HCT116 (cell line): ENCODE measurements around the gene TIAM2. TPM values are rescaled to one million over a fixed set of nuclear protein-coding genes. Genes with fewer than 3 reads are reported as not detected.

Experiments used
- ATAC-seq: fragments of 200-7000 bp; cut with Tn5 transposase; 2 replicates; pipeline ENCODE4 v1.9.1; 2020; ENCODE audit warnings: mild to moderate bottlenecking, moderate library complexity
- BruUV-seq: library from RNA; stranded (reverse); fragments of 400-500 nt; replicated peaks from 2 replicates; lab custom pipeline; 2021; lab: Mats Ljungman, UMichigan
- CTCF ChIA-PET: fragments of 300-600 bp; sonication (Branson Sonifier 250); formaldehyde crosslinking; loops from one replicate; lab custom pipeline; 2021; ENCODE audit warnings: antibody characterized with exemption; lab: Charles Lee
- POLR2A ChIA-PET: fragments of 300-600, 350-600 bp; sonication (Branson Sonifier 250); formaldehyde crosslinking; loops from one replicate; lab custom pipeline; 2021; ENCODE audit warnings: antibody characterized with exemption; lab: Charles Lee
- RAD21 ChIA-PET, 2 experiments: fragments of 300-600 bp; sonication (Branson Sonifier 250); formaldehyde crosslinking; loops; one replicate each; lab custom pipeline; 2023; ENCODE audit warnings: low total read pairs in 2 of 2; ENCODE audit not compliant: uncharacterized antibody in 2 of 2, unreplicated experiment in 2 of 2, low non-redundant PET in 1 of 2; lab: Charles Lee
- DNase-seq: peaks from one replicate; pipeline ENCODE4 v3.0.0-alpha.2; 2010; ENCODE audit warnings: low read depth, low spot score
- H2AFZ ChIP-seq: fragments of 200-600 bp; shearing (Covaris generic), sonication (generic); 2 replicates; pipeline ENCODE4 v1.6.1; 2017; ENCODE audit warnings: low read depth, mixed run types, mixed read lengths, antibody characterized with exemption, low read length; ENCODE audit not compliant: poor library complexity, severe bottlenecking
- H3K27ac ChIP-seq: 2 replicates; pipeline ENCODE4 v1.5.1; 2012; ENCODE audit warnings: low read depth, low read length
- H3K27me3 ChIP-seq: fragments of 200-600 bp; sonication (generic); 2 replicates; pipeline ENCODE4 v1.6.1; 2016; ENCODE audit warnings: mixed run types, low read length, mixed read lengths; ENCODE audit not compliant: insufficient read depth
- H3K36me3 ChIP-seq, 2 experiments: fragments of 200-500 bp in 1 of 2; fragments of 200-600 bp in 1 of 2; sonication (Bioruptor generic) in 1 of 2; sonication (generic) in 1 of 2; 2 replicates each; pipeline versions ENCODE4 v1.5.1 to v1.6.1; 2014 to 2016; ENCODE audit warnings: low read length in 2 of 2, inconsistent platforms in 1 of 2, mixed read lengths in 1 of 2, mixed run types in 1 of 2; ENCODE audit not compliant: insufficient read depth in 2 of 2, control insufficient read depth in 1 of 2
- H3K4me1 ChIP-seq, 2 experiments: fragments of 200-600 bp in 1 of 2; sonication (generic) in 1 of 2; 2 replicates each; pipeline versions ENCODE4 v1.5.1 to v1.6.1; 2012 to 2017; ENCODE audit warnings: low read length in 2 of 2, inconsistent platforms in 1 of 2, mild to moderate bottlenecking in 1 of 2, mixed read lengths in 1 of 2, mixed run types in 1 of 2, moderate library complexity in 1 of 2; ENCODE audit not compliant: insufficient read depth in 2 of 2, control insufficient read depth in 1 of 2
- H3K4me2 ChIP-seq: fragments of 200-600 bp; sonication (generic); 2 replicates; pipeline ENCODE4 v1.6.1; 2017; ENCODE audit warnings: mixed run types, low read length, mixed read lengths
- H3K4me3 ChIP-seq, 2 experiments: fragments of 200-600 bp in 1 of 2; sonication (generic) in 1 of 2; replicated peaks in 1 of 2; 2 replicates each; pipeline ENCODE4 v1.5.1; 2011 to 2016; ENCODE audit warnings: low read length in 2 of 2, control low read depth in 1 of 2, low read depth in 1 of 2, mild to moderate bottlenecking in 1 of 2, mixed read lengths in 1 of 2, mixed run types in 1 of 2
- H3K79me2 ChIP-seq: fragments of 200-600 bp; sonication (generic); 2 replicates; pipeline ENCODE4 v1.6.1; 2017; ENCODE audit warnings: mild to moderate bottlenecking, mixed run types, low read length, moderate library complexity, mixed read lengths; ENCODE audit not compliant: insufficient read depth
- H3K9ac ChIP-seq: fragments of 200-600 bp; sonication (generic); 2 replicates; pipeline ENCODE4 v1.6.1; 2016; ENCODE audit warnings: low read length, mixed read lengths
- H3K9me2 ChIP-seq: fragments of 200-600 bp; sonication (generic), shearing (Covaris generic); 2 replicates; pipeline ENCODE4 v1.6.1; 2017; ENCODE audit warnings: mixed run types, mild to moderate bottlenecking, moderate library complexity; ENCODE audit not compliant: insufficient read depth
- H3K9me3 ChIP-seq, 2 experiments: fragments of 200-500 bp in 1 of 2; fragments of 200-600 bp in 1 of 2; sonication (Bioruptor generic) in 1 of 2; sonication (generic) in 1 of 2; 2 replicates each; pipeline ENCODE4 v1.6.1; 2014 to 2017; ENCODE audit warnings: low read length in 2 of 2, mixed read lengths in 2 of 2, inconsistent platforms in 1 of 2, low read depth in 1 of 2, mild to moderate bottlenecking in 1 of 2, mixed run types in 1 of 2, moderate library complexity in 1 of 2; ENCODE audit not compliant: control insufficient read depth in 1 of 2, insufficient read depth in 1 of 2
- H4K20me1 ChIP-seq: fragments of 200-600 bp; sonication (generic), shearing (Covaris generic); 2 replicates; pipeline ENCODE4 v1.6.1; 2017; ENCODE audit warnings: mixed run types, mild to moderate bottlenecking, moderate library complexity; ENCODE audit not compliant: insufficient read depth
- CBX3 ChIP-seq: IDR thresholded peaks from 2 replicates; pipeline ENCODE4 v1.6.1; 2012; ENCODE audit warnings: low read depth
- EZH2phosphoT487 ChIP-seq: fragments of 200-600 bp; IDR thresholded peaks from 2 replicates; pipeline ENCODE4 v1.6.1; 2018; ENCODE audit warnings: antibody characterized with exemption, borderline replicate concordance
- JUND ChIP-seq: IDR thresholded peaks from 2 replicates; pipeline ENCODE4 v1.6.1; 2012
- MAX ChIP-seq: IDR thresholded peaks from 2 replicates; pipeline ENCODE4 v1.6.1; 2012
- RAD21 ChIP-seq: IDR thresholded peaks from 2 replicates; pipeline ENCODE4 v1.6.1; 2012; ENCODE audit warnings: low read depth, mild to moderate bottlenecking
- SIN3A ChIP-seq: IDR thresholded peaks from 2 replicates; pipeline ENCODE4 v1.6.1; 2012; ENCODE audit warnings: low read depth
- SP1 ChIP-seq: IDR thresholded peaks from 2 replicates; pipeline ENCODE4 v1.6.1; 2012; ENCODE audit warnings: low read depth
- SRF ChIP-seq: IDR thresholded peaks from 2 replicates; pipeline ENCODE4 v1.6.1; 2012; ENCODE audit warnings: low read depth
- YY1 ChIP-seq: IDR thresholded peaks from 2 replicates; pipeline ENCODE4 v1.6.1; 2011; ENCODE audit warnings: low read length, low read depth, moderate library complexity, mild to moderate bottlenecking; ENCODE audit not compliant: insufficient replicate concordance; ENCODE audit errors: extremely low read depth
- ZBTB33 ChIP-seq: IDR thresholded peaks from 2 replicates; pipeline ENCODE4 v1.6.1; 2011; ENCODE audit warnings: mild to moderate bottlenecking, low read length, moderate library complexity; ENCODE audit not compliant: insufficient replicate concordance; ENCODE audit errors: extremely low read depth
- intact Hi-C: fragments of 100-400 bp; cut with micrococcal nuclease; formaldehyde crosslinking; loops from 2 replicates; pipeline ENCODE4 v1.10.0; 2022
- total RNA-seq: library from RNA; stranded (reverse); gene quantifications from one replicate; pipeline ENCODE4 v1.2.1, GENCODE V29; 2021; ENCODE audit not compliant: unreplicated experiment

TIAM2 gene
- total RNA-seq, 1 experiment from 2014 or later, result 9.4 TPM

GRCh38 chr6:155141512-155141911, 146.4 kb downstream of the TIAM2 start:
- intact Hi-C loops, result no loop called here
- RAD21 ChIA-PET, result no interaction called here
- no peak for TF ChIP-seq ZBTB33
- TF ChIP-seq RAD21, result no peak
- TF ChIP-seq MAX, result no peak
- no peak for TF ChIP-seq SIN3A
- no peak for TF ChIP-seq JUND
- no peak for TF ChIP-seq EZH2phosphoT487
- TF ChIP-seq SRF, result no peak
- no peak for TF ChIP-seq YY1
- no peak for TF ChIP-seq CBX3
- TF ChIP-seq SP1, result no peak
- TF ChIP-seq, all 23 proteins: peak for 0
- H3K9ac ChIP-seq, result no peak overlapping the region
- H4K20me1 ChIP-seq, result no peaks in the 10 kb centered on the region
- H3K79me2 ChIP-seq, result no peaks in the 10 kb centered on the region
- H3K4me2 ChIP-seq, result no peak overlapping the region
- ATAC-seq (no peak), DNase-seq (no peak)
- H3K36me3 ChIP-seq, result no peaks in the 10 kb centered on the region
- no peak overlapping the region for H2AFZ ChIP-seq
- BruUV-seq, result no TSS peak
- ChIA-PET CTCF (no interaction called here), POLR2A (no interaction called here)
- no peak overlapping the region for H3K27ac ChIP-seq
- H3K4me1 ChIP-seq, result no peaks in the 10 kb centered on the region
- H3K4me3 ChIP-seq, result no peak overlapping the region
- H3K9me3 ChIP-seq, result no peaks in the 10 kb centered on the region
- H3K27me3 ChIP-seq, result no peaks in the 10 kb centered on the region
- no peaks in the 10 kb centered on the region for H3K9me2 ChIP-seq
